Endothelial cell of umbilical vein (primary cell): ENCODE data around the gene PGBD2.
"Not testable (repeated sequence)": the region's sequence is repeated elsewhere in the genome, so short reads cannot be mapped to it uniquely, and the experiment has no call there.

Source experiments
- CTCF ChIP-seq, 2 donors: IDR thresholded peaks; 1 replicate in 1 of 2; 2 replicates in 1 of 2; pipeline ENCODE4 v1.5.1; 2011; ENCODE audit warnings: low read length in 2 of 2, mild to moderate bottlenecking in 2 of 2, moderate library complexity in 2 of 2, control low read depth in 1 of 2, inconsistent platforms in 1 of 2, low read depth in 1 of 2; ENCODE audit not compliant: insufficient read depth in 1 of 2; ENCODE audit errors: extremely low read depth in 1 of 2
- EZH2 ChIP-seq: IDR thresholded peaks from 2 replicates; pipeline ENCODE4 v1.6.1; 2012; ENCODE audit warnings: borderline replicate concordance, low read depth, mild to moderate bottlenecking, moderate library complexity, low read length, inconsistent platforms; ENCODE audit not compliant: severe bottlenecking

- not testable (repeated sequence) for TF ChIP-seq CTCF (IDR thresholded peaks at IDR 0.05; ENCODE audit: extremely low read depth in 1 of 2, insufficient read depth in 1 of 2, low read depth in 1 of 2, low read length in 2 of 2); EZH2
These were observed 24.0 kb downstream of the PGBD2 start for GRCh38 chr1:248930037-248930436.
